ENCODE measurements around the gene PTX4. TPM values are rescaled to one million over a fixed set of nuclear protein-coding genes. Genes with fewer than 3 reads are reported as not detected.

The PTX4 gene
- polyA plus RNA-seq, 3 donors = 0.19 TPM; not detected in 2

GRCh38 chr16:1453316-1453715 lies 35.4 kb downstream of the PTX4 start:
- no peak overlapping the region for H3K4me3 Mint-ChIP-seq
- H2AFZ ChIP-seq (ENCODE audit: insufficient read depth, low read depth, low read length, poor library complexity, severe bottlenecking) = no peak overlapping the region
- H3K4me1 Mint-ChIP-seq = no peaks in the 10 kb centered on the region
- H3K27me3 Mint-ChIP-seq (ENCODE audit: low read depth in 3 of 3) = peaks cover 0 to 1% (median 0%) of the 10 kb centered on the region in 3 donors
- WGBS (ENCODE audit: insufficient coverage) = 92% methylated on average over 19 of the region's 19 CpGs
- no peaks in the 10 kb centered on the region for H3K79me2 ChIP-seq (ENCODE audit: insufficient read depth, low read length)
- no peak overlapping the region for H3K27ac ChIP-seq (ENCODE audit: low read depth in 1 of 2, low read length in 2 of 2)
- no peaks in the 10 kb centered on the region for H3K9me3 Mint-ChIP-seq
- no peaks in the 10 kb centered on the region for H3K9me3 ChIP-seq (replicated peaks in 1 of 2; ENCODE audit: control insufficient read depth in 1 of 2, insufficient read depth in 1 of 2, low read length in 2 of 2)
- peak overlapping the region in 1 of 7 donors; percentile 20 for H3K27ac Mint-ChIP-seq
- intact Hi-C loops (cut with micrococcal nuclease) = loop anchor here in 1 of 2 donors (10.0 kb wide), 1 partner anchor 51 kb away; no protein-coding TSS in a partner anchor
- TF ChIP-seq CTCF (IDR thresholded peaks at IDR 0.05) = no peak
- H3K4me3 ChIP-seq (replicated peaks in 1 of 3; ENCODE audit: low read depth in 2 of 3, low read length in 3 of 3) = no peak overlapping the region
- H4K20me1 ChIP-seq (ENCODE audit: insufficient read depth, low read length) = peaks cover 45% of the 10 kb centered on the region
- no peak for DNase-seq
- no peak overlapping the region for H3K9ac ChIP-seq (ENCODE audit: insufficient read depth, low read length, poor library complexity, severe bottlenecking)
- no peaks in the 10 kb centered on the region for H3K27me3 ChIP-seq (ENCODE audit: control insufficient read depth in 2 of 2, insufficient read depth in 2 of 2, low read length in 2 of 2)
- H3K36me3 Mint-ChIP-seq = peaks cover 67 to 94% of the 10 kb centered on the region in 2 donors
- H3K4me1 ChIP-seq (ENCODE audit: control insufficient read depth in 1 of 2, insufficient read depth in 2 of 2, low read length in 2 of 2) = no peaks in the 10 kb centered on the region
- no peak overlapping the region for H3K4me2 ChIP-seq (replicated peaks; ENCODE audit: extremely low read depth, low read length, poor library complexity, severe bottlenecking)
- peaks cover 93 to 100% of the 10 kb centered on the region in 2 donors for H3K36me3 ChIP-seq (replicated peaks in 1 of 2; ENCODE audit: control insufficient read depth in 1 of 2, insufficient read depth in 2 of 2, low read length in 2 of 2)

GRCh38 chr16:1452530-1452929 lies 36.2 kb downstream of the PTX4 start:
- H3K9ac ChIP-seq (ENCODE audit: insufficient read depth, low read length, poor library complexity, severe bottlenecking) = no peak overlapping the region
- no peaks in the 10 kb centered on the region for H3K79me2 ChIP-seq (ENCODE audit: insufficient read depth, low read length)
- Mint-ChIP-seq H3K4me1 (no peaks in the 10 kb centered on the region), H3K9me3 (no peaks in the 10 kb centered on the region), H3K4me3 (no peak overlapping the region), H3K27me3 (ENCODE audit: low read depth in 3 of 3) (peaks cover 0 to 1% (median 0%) of the 10 kb centered on the region in 3 donors), H3K27ac (peak overlapping the region in 1 of 7 donors; percentile 60), H3K36me3 (peaks cover 69 to 95% of the 10 kb centered on the region in 2 donors)
- 98% methylated on average over 19 of the region's 20 CpGs for WGBS (ENCODE audit: insufficient coverage)
- H3K4me1 ChIP-seq (ENCODE audit: control insufficient read depth in 1 of 2, insufficient read depth in 2 of 2, low read length in 2 of 2) = no peaks in the 10 kb centered on the region
- intact Hi-C loops (cut with micrococcal nuclease) = loop anchor here in 1 of 2 donors (10.0 kb wide), 1 partner anchor 52 kb away; no protein-coding TSS in a partner anchor
- no peak overlapping the region for H3K27ac ChIP-seq (ENCODE audit: low read depth in 1 of 2, low read length in 2 of 2)
- H3K9me3 ChIP-seq (replicated peaks in 1 of 2; ENCODE audit: control insufficient read depth in 1 of 2, insufficient read depth in 1 of 2, low read length in 2 of 2) = no peaks in the 10 kb centered on the region
- H4K20me1 ChIP-seq (ENCODE audit: insufficient read depth, low read length) = peaks cover 44% of the 10 kb centered on the region
- no peak overlapping the region for H3K4me3 ChIP-seq (replicated peaks in 1 of 3; ENCODE audit: low read depth in 2 of 3, low read length in 3 of 3)
- no peak overlapping the region for H3K4me2 ChIP-seq (replicated peaks; ENCODE audit: extremely low read depth, low read length, poor library complexity, severe bottlenecking)
- H3K27me3 ChIP-seq (ENCODE audit: control insufficient read depth in 2 of 2, insufficient read depth in 2 of 2, low read length in 2 of 2) = no peaks in the 10 kb centered on the region
- no peak for TF ChIP-seq CTCF (IDR thresholded peaks at IDR 0.05)
- peaks cover 93 to 100% of the 10 kb centered on the region in 2 donors for H3K36me3 ChIP-seq (replicated peaks in 1 of 2; ENCODE audit: control insufficient read depth in 1 of 2, insufficient read depth in 2 of 2, low read length in 2 of 2)
- H2AFZ ChIP-seq (ENCODE audit: insufficient read depth, low read depth, low read length, poor library complexity, severe bottlenecking) = no peak overlapping the region
- no peak for DNase-seq

Data from CD14-positive monocyte (primary cell).